PC-9 (cell line): Measurements from ENCODE around the gene COASY. TPM values are rescaled to one million over a fixed set of nuclear protein-coding genes. Genes with fewer than 3 reads are reported as not detected.

Source experiments
- BruUV-seq: library from RNA; stranded (reverse); fragments of 400-500 nt; replicated peaks from 2 replicates; lab custom pipeline; 2021; lab: Mats Ljungman, UMichigan
- CTCF ChIA-PET: fragments of 300-600 bp; sonication (Branson Sonifier 250); formaldehyde crosslinking; loops from one replicate; lab custom pipeline; 2022; ENCODE audit warnings: antibody characterized with exemption; lab: Charles Lee
- POLR2A ChIA-PET: fragments of 300-600 bp; sonication (Branson Sonifier 250); formaldehyde crosslinking; loops from one replicate; lab custom pipeline; 2022; ENCODE audit warnings: antibody characterized with exemption; ENCODE audit not compliant: unreplicated experiment; lab: Charles Lee
- DNase-seq, 2 experiments: peaks; one replicate each; pipeline versions ENCODE4 v3.0.0 to v3.0.0-alpha.2; 2015 to 2022; ENCODE audit warnings: mixed read lengths in 1 of 2
- H2AFZ ChIP-seq: fragments of 200-600 bp; sonication (generic); 2 replicates; pipeline ENCODE4 v1.8.1; 2017; ENCODE audit warnings: antibody characterized with exemption
- H3F3A ChIP-seq: fragments of 200-600 bp; sonication (generic); 2 replicates; pipeline ENCODE4 v1.8.1; 2017; ENCODE audit warnings: antibody characterized with exemption, mild to moderate bottlenecking, low read depth; ENCODE audit not compliant: insufficient read depth
- H3K27ac ChIP-seq: fragments of 200-600 bp; sonication (generic); 2 replicates; pipeline ENCODE4 v1.6.1; 2016; ENCODE audit warnings: mixed run types
- H3K27me3 ChIP-seq: fragments of 200-600 bp; sonication (generic); 2 replicates; pipeline ENCODE4 v1.6.1; 2016; ENCODE audit warnings: low read depth, mixed run types; ENCODE audit not compliant: insufficient read depth
- H3K36me3 ChIP-seq: fragments of 200-600 bp; sonication (generic); 2 replicates; pipeline ENCODE4 v1.6.1; 2016; ENCODE audit warnings: low read depth, mixed run types
- H3K4me1 ChIP-seq: fragments of 200-600 bp; sonication (generic); replicated peaks from 2 replicates; pipeline ENCODE4 v1.6.1; 2016; ENCODE audit warnings: mixed run types; ENCODE audit not compliant: insufficient read depth
- H3K4me2 ChIP-seq: fragments of 200-600 bp; sonication (generic); 2 replicates; pipeline ENCODE4 v1.6.1; 2017; ENCODE audit warnings: mixed run types
- H3K4me3 ChIP-seq: fragments of 200-600 bp; sonication (generic); 2 replicates; pipeline ENCODE4 v1.6.1; 2016; ENCODE audit warnings: mixed run types
- H3K79me2 ChIP-seq: fragments of 200-600 bp; sonication (generic); 2 replicates; pipeline ENCODE4 v1.6.1; 2017; ENCODE audit warnings: low read depth, mixed run types
- H3K9me2 ChIP-seq: fragments of 200-600 bp; sonication (generic); 2 replicates; pipeline ENCODE4 v1.8.1; 2017; ENCODE audit warnings: mild to moderate bottlenecking; ENCODE audit not compliant: insufficient read depth
- H3K9me3 ChIP-seq: fragments of 200-600 bp; sonication (generic); 2 replicates; pipeline ENCODE4 v1.8.1; 2016; ENCODE audit warnings: low read depth; ENCODE audit not compliant: insufficient read depth
- H4K20me1 ChIP-seq: fragments of 200-600 bp; sonication (generic); 2 replicates; pipeline ENCODE4 v1.8.1; 2017; ENCODE audit not compliant: insufficient read depth
- CTCF ChIP-seq: fragments of 200-600 bp; sonication (generic); conservative IDR thresholded peaks from 2 replicates; pipeline ENCODE4 v1.6.1; 2017; ENCODE audit warnings: mixed run types, antibody characterized with exemption, mild to moderate bottlenecking, moderate library complexity
- EZH2 ChIP-seq: fragments of 200-600 bp; sonication (generic); IDR thresholded peaks from 2 replicates; pipeline ENCODE4 v1.8.0; 2017; ENCODE audit warnings: antibody characterized with exemption, low read depth
- intact Hi-C: fragments of 100-400 bp; cut with micrococcal nuclease; formaldehyde crosslinking; loops from one replicate; pipeline ENCODE4 v1.10.0; 2022; ENCODE audit not compliant: unreplicated experiment
- total RNA-seq: library from RNA; stranded (reverse); gene quantifications from 2 replicates; pipeline ENCODE4 v1.2.3, GENCODE V29; 2021

Gene COASY
- total RNA-seq, 1 experiment from 2014 or later: 152 TPM

DNA sequence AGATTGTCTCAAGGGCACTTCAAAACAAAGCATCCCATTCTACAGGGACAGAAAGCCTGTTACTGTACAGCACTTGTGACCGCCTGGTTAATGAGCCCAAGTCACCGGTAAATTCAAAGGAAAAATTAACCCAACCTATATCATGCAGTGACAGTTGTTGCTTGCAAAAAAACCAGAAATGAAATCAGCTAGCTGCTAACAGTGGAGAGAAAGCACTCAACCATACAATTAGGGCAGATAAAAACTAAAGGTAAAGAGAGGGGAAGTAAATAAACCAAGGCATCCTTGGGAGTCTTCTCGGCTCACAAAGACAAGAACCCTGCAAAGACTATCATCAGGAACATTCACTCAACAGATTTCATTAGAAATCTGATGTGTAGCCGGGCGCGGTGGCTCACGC lies 41.4 kb downstream of the COASY start:
- H3K4me1 ChIP-seq: peaks cover 13% of the 10 kb centered on the region

GRCh38 chr17:42607769-42608168 lies 45.8 kb downstream of the COASY start:
- H4K20me1 ChIP-seq: peaks cover 13% of the 10 kb centered on the region; the same call in 1 of the 2 replicates
- H2AFZ ChIP-seq: no peak overlapping the region
- H3K36me3 ChIP-seq: peaks cover 18% of the 10 kb centered on the region; the same call in 1 of the 2 replicates
- DNase-seq: no peak
- peak overlapping the region; percentile 99; the same call in 1 of the 2 replicates for H3K4me3 ChIP-seq
- no TSS peak for BruUV-seq
- POLR2A ChIA-PET: interaction anchor here (0.6 to 0.7 kb wide), 2 partner anchors 30 to 60 kb away, joined by 3 to 4 read pairs; no protein-coding TSS in a partner anchor
- H3K79me2 ChIP-seq: peaks cover 80% of the 10 kb centered on the region
- H3K27me3 ChIP-seq: no peaks in the 10 kb centered on the region
- intact Hi-C loops: no loop called here
- peaks cover 15% of the 10 kb centered on the region for H3F3A ChIP-seq
- no peak overlapping the region for H3K27ac ChIP-seq
- peaks cover 13% of the 10 kb centered on the region for H3K4me1 ChIP-seq
- H3K4me2 ChIP-seq: peak overlapping the region; percentile 100
- no peaks in the 10 kb centered on the region for H3K9me2 ChIP-seq
- no peak for TF ChIP-seq CTCF
- no peak for TF ChIP-seq EZH2
- H3K9me3 ChIP-seq: no peaks in the 10 kb centered on the region
- CTCF ChIA-PET: interaction anchor here (0.7 kb wide), 1 partner anchor 29 kb away, joined by 4 read pairs; no protein-coding TSS in a partner anchor

More for the DNA sequence above, 41.4 kb downstream of the COASY start:
- Histone ChIP-seq H3K36me3 (peaks cover 5% of the 10 kb centered on the region; the same call in 1 of the 2 replicates), H3K4me3 (no peak overlapping the region), H3K27ac (no peak overlapping the region), H3K9me3 (no peaks in the 10 kb centered on the region), H4K20me1 (peaks cover 18% of the 10 kb centered on the region), H3K27me3 (no peaks in the 10 kb centered on the region), H3F3A (peaks cover 6% of the 10 kb centered on the region; the same call in 1 of the 2 replicates), H3K9me2 (no peaks in the 10 kb centered on the region), H3K79me2 (peaks cover 71% of the 10 kb centered on the region), H2AFZ (no peak overlapping the region), H3K4me2 (no peak overlapping the region)
- intact Hi-C loops: no loop called here
- no peak for TF ChIP-seq EZH2
- no peak for TF ChIP-seq CTCF
- no TSS peak for BruUV-seq
- no peak for DNase-seq
- ChIA-PET CTCF (no interaction called here), POLR2A (no interaction called here)

- ChIA-PET CTCF (no interaction called here), POLR2A (interaction anchor here (0.6 to 1.2 kb wide), 4 partner anchors 10 to 70 kb away, joined by 4 to 9 read pairs (median 7); no protein-coding TSS in a partner anchor)
- TSS peak; percentile 40 for BruUV-seq
- Histone ChIP-seq H3K4me2 (peak overlapping the region; percentile 100), H3K79me2 (peaks cover 73% of the 10 kb centered on the region), H3K27ac (peak overlapping the region; percentile 48), H3K9me2 (no peaks in the 10 kb centered on the region), H3K9me3 (no peaks in the 10 kb centered on the region), H3F3A (peaks cover 15% of the 10 kb centered on the region), H2AFZ (peak overlapping the region; percentile 92), H3K36me3 (peaks cover 19% of the 10 kb centered on the region; the same call in 1 of the 2 replicates), H3K27me3 (no peaks in the 10 kb centered on the region), H3K4me3 (peak overlapping the region; percentile 99), H3K4me1 (peaks cover 13% of the 10 kb centered on the region), H4K20me1 (peaks cover 7% of the 10 kb centered on the region; the same call in 1 of the 2 replicates)
- DNase-seq: no peak
- intact Hi-C loops: loop anchor here (1.0 kb wide), 1 partner anchor 69 kb away; no protein-coding TSS in a partner anchor
- TF ChIP-seq CTCF (no peak), EZH2 (no peak)
These were observed 46.6 kb downstream of the COASY start for GRCh38 chr17:42608305-42609181.
